SH-SY5Y (cell line): ENCODE data around the gene PSMC4.

Experiments used
- GATA2 ChIP-seq: IDR thresholded peaks from 2 replicates; pipeline ENCODE4 v1.6.1; 2011; ENCODE audit warnings: mild to moderate bottlenecking, low read depth, low read length
- GATA3 ChIP-seq: IDR thresholded peaks from 2 replicates; pipeline ENCODE4 v1.6.1; 2011; ENCODE audit warnings: low read depth, mild to moderate bottlenecking, low read length, moderate library complexity

- no peak for TF ChIP-seq GATA2
- no peak for TF ChIP-seq GATA3
Measured at GRCh38 chr19:39941615-39942365, 29.2 kb upstream of the PSMC4 start.
